ENCODE measurements around the gene LCOR.

The LCOR gene

DNA sequence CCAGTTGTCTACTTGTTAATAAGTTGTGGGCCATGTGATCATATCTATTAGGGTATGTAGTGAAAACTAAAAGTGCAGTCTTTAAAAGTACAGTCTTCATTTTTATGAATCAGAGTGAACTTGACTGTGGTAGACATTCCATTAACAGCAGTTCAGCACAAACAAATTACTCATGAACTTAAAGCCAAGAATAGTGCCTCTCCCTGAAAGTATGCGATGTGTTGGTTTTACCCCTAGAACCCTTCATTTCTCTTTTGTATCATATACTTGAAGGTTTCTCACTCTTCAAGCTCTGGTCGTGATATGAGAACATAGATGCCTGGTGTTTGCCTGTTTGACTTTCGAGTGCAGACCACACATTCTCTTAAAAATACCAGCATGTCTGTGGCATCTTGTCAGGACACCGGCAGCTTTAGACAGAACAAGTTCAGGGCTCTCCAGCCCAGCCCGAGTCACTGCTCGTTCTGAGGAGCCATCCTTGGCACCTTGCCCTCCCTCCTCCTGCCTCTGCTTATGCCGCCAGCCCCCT is 159.3 kb downstream of the LCOR start:
- peak overlapping the region in 1 of 2 donors; percentile 48 for H3K27ac ChIP-seq
- TF ChIP-seq, protein P1, sequence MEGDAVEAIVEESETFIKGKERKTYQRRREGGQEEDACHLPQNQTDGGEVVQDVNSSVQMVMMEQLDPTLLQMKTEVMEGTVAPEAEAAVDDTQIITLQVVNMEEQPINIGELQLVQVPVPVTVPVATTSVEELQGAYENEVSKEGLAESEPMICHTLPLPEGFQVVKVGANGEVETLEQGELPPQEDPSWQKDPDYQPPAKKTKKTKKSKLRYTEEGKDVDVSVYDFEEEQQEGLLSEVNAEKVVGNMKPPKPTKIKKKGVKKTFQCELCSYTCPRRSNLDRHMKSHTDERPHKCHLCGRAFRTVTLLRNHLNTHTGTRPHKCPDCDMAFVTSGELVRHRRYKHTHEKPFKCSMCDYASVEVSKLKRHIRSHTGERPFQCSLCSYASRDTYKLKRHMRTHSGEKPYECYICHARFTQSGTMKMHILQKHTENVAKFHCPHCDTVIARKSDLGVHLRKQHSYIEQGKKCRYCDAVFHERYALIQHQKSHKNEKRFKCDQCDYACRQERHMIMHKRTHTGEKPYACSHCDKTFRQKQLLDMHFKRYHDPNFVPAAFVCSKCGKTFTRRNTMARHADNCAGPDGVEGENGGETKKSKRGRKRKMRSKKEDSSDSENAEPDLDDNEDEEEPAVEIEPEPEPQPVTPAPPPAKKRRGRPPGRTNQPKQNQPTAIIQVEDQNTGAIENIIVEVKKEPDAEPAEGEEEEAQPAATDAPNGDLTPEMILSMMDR (IDR thresholded peaks at IDR 0.05), result no peak

DNA sequence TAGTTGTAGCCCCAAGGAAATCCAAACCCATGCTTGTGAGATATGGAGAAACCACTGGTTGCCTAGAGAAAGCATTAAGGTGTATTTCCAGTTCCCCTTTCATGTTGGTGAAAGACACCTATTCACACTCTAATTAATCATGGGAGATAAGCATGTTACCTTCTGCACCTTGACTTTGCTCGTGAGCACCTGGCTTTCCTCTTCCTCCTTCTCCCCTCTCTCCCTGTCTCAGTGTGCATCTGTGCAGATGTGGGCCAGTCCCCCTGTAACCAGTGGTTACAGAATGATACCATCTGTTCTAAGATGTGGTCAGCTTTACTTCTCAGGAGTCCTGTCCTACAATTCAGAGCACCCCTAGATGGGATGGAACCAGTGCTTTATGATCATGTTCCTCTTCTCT is 160.6 kb downstream of the LCOR start:
- TF ChIP-seq, protein P1 (IDR thresholded peaks at IDR 0.05), result no peak
- DNase-seq (ENCODE audit: low spot score), result no peak
- Histone ChIP-seq H3K4me3 (no peak overlapping the region), H3K27ac (no peak overlapping the region)

More for the DNA sequence above, 159.3 kb downstream of the LCOR start:
- no peak overlapping the region for H3K4me3 ChIP-seq
- no peak for DNase-seq (ENCODE audit: low spot score)

DNA sequence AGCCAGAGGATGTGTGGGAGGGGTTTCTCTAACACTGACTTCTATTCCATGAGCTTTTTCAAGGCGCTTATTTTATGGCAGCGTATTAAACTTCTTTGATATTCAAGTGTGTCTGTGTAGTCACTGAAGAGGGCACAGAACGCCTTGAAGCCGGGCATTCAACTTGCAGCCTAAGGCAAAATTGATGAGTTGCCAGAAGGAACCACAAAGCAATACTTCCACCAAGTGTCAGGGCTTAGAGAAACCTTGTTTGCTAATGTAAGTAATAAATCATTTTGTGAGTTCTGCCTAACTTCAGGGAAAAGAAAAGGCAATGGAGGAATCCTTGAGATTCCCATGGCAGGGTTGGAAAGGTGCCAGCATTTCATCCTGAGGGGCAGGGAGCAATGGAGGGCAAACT is 163.8 kb downstream of the LCOR start:
- no peak for DNase-seq (ENCODE audit: low spot score)

DNA sequence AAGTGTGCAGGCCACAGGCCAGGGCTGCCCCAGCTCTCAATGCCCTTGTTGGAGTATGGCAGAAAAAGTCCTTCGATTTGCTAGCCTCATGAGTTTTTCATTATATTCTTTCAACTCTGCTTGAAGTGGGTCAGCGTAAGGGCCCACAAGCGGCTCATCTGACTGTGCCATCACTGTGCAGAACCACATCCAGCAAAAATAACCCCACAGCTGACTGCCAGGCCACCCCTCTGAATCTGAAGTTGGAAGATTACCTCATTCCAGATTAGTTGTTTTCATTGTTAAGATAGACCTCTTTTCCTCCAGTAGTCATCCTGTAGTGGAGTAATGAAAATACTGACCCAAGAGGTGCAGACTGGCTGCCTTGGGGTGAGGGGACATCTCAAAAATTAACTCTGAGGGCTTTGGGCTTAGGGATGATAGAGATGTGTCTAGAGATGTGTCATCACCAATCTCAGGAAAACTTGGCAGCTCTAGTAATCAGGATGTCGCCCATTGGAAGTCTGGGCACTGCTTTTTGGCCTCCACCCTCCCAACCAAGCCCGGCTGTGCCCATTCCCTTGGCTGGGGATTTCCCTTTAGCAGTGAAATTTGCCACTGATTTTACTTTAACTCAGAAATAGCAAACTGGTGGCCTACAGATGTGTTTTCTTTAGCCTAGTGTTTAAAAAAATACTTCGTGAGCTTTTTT is 164.3 kb downstream of the LCOR start:
- Histone ChIP-seq H3K27ac (peak overlapping the region in 1 of 2 donors; percentile 0), H3K4me3 (no peak overlapping the region)
- no peak for DNase-seq (ENCODE audit: low spot score)
- TF ChIP-seq, protein P1 (IDR thresholded peaks at IDR 0.05), result no peak

More for the DNA sequence above, 163.8 kb downstream of the LCOR start:
- TF ChIP-seq, protein P1 (IDR thresholded peaks at IDR 0.05), result no peak
- H3K4me3 ChIP-seq, result no peak overlapping the region
- peak overlapping the region in 1 of 2 donors; percentile 0 for H3K27ac ChIP-seq

DNA sequence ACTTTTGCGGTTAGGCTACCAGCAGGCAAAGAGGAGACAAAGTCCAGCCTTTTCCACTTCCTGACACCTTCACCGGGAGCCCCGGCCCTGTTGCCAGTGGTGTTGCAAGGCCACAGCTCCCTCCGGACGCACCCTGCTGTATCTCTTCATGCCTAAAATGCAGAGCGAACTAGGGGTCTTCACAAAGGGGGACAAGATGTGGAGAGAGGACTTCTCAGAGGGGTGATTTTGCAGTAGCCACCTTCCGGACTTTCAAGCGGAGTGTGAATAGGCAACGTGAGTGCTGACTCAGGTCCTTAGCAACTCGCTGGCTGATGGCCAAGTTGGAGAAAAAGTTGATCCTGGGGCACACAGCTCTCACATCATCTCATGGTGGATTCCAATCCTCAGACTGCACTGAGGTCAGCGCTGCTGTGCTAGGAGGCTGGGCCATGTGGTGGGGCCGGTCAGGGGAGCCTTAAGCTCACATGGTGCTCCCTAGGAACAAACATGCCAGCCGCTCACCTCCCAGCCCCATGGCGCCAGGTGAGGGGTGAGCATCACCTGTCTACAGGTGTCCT is 166.3 kb downstream of the LCOR start:
- no peak for DNase-seq (ENCODE audit: low spot score)
- Histone ChIP-seq H3K4me3 (no peak overlapping the region), H3K27ac (no peak overlapping the region)
- TF ChIP-seq, protein P1 (IDR thresholded peaks at IDR 0.05), result no peak

DNA sequence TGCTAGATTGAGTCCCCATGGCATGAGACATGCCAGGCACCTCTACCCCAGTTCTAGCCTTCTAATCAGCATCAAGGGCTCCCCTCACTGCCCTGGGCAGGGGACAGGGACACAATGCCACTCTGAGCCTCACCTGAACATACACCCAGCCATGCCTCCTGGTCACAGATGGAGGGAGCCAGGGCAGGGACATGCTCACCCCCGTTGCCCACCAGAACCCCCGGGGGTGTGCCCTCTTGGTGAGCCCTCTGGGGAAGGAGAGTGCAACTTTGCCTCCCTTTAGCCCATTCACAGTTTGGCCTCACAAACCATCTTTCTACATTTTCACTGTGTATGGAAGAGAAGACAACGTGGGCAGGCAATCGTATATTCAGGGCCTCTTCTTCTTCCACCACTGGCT is 167.2 kb downstream of the LCOR start:
- H3K4me3 ChIP-seq, result no peak overlapping the region
- DNase-seq (ENCODE audit: low spot score), result no peak
- no peak overlapping the region for H3K27ac ChIP-seq
- TF ChIP-seq, protein P1 (IDR thresholded peaks at IDR 0.05), result no peak

DNA sequence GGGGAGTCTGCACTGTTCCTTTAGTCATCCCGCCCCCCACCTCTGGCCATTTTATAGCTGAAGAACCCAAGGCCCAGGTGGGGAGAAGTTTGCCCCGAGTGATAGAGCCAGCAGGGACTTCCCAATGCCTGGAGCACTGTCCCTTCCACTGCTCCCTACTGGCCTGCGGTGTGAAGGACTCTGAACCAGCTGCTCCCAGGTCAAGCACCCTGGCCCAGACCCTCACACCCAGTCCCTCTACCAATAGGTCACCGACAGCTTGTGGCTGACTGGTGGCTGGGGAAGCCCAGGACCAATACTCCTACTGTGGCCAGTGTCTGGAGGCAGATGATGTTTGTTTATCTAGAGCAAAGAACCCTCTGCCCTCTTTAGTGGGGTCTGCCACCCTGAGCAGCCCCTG is 167.9 kb downstream of the LCOR start:
- TF ChIP-seq, protein P1 (IDR thresholded peaks at IDR 0.05), result no peak
- no peak for DNase-seq (ENCODE audit: low spot score)
- Histone ChIP-seq H3K4me3 (no peak overlapping the region), H3K27ac (no peak overlapping the region)

Data from coronary artery (tissue), 2 donors.